GM21717 (cell line): Measurements from ENCODE around the gene CDK5RAP1.
"Not testable (repeated sequence)": the region's sequence is repeated elsewhere in the genome, so short reads cannot be mapped to it uniquely, and the experiment has no call there.

Experiments
- ATAC-seq: cut with Tn5 transposase; IDR thresholded peaks from one replicate; pipeline ENCODE4 v1.9.1; 2021; ENCODE audit warnings: mild to moderate bottlenecking, moderate library complexity; ENCODE audit not compliant: unreplicated experiment

Gene CDK5RAP1

DNA sequence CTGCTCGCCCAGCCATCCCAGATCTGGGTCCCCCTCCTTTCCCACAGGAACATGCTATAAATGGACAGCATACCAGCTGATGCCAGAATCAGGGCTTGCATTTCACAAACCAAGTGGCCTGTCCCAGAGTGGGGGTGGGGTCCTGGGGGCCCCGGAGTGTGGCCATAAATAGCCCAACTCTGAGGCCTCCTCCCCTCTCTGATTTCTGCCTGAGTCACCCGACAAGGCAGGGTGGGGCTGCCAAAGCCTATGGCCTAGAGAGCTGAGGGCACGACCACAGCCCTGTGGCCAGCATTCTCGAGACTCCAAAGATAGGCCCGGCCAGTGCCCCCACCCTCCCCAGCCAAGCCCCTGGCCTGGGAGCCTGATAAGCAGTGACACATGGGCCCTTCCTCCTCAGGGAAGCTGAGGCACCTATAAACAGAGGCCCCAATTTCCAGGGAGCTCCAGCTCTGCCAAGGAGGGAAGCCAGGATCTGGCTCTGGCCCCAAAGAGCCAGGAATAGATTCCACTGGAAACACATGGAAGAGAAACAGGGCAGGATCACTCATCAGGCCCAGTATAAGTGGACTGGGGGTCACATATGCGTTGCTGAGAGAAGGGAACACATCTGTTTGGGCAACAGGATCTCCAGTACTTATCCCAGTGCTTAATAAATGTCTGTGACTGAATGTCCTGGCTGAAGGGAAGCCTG, 22.0 kb upstream of the CDK5RAP1 start:
- ATAC-seq: no peak

DNA sequence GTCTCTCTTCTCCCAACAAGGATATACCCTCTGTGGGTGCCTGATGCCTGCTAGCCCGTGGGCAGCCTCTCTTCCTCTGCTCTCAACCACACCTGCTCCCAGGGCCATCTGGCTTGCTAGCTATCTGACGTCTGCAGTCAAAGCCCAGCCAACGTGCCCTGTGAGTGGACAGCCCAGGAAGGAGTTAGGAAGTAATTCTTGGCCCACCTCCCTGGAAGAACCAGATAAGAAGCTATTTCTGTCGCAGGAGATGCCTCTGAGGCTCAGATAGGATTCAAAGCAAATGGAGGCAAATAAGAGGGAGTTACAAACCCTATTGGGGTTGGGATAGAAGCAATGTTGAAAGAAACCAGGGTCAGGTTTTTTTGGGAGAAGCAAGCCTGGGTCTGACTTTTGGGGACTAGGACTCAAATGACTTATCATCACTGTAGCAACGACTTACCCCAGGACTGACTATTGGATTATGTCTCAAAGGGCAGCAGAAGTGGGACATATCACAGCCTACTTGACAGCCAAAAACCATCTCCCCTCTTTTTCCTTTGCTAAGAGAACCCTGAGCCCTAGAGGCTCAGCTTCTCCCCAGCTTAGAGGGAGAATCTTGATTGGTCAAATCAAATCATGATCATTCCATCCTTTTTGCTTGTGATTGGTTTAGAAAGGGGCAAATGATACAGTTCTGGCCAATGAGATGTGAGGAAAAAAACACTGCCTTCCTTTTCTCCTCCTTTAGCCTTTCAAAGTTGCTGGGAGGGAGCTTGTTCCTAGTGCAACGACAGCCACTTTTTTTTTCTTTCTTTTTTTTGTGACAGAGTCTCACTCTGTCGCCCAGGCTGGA, 18.0 kb upstream of the CDK5RAP1 start:
- ATAC-seq: no peak

DNA sequence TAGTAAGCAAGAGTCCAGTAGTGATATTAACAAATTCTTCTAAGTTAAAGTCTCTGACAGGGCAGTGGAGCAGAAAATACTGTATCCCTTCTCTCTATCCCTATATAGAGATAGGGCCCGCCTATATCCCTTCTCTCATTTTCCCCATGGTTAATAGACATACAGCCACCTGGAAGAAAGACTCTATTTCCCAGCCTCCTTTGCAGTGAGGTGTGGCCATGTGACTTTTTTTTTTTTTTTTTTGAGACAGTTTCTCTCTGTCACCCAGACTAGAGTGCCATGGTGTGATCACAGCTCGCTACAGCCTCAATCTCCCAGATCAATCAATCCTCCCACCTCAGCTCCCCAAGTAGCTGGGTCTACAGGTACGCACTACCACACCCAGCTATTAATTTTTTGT, 16.7 kb upstream of the CDK5RAP1 start:
- no peak for ATAC-seq

DNA sequence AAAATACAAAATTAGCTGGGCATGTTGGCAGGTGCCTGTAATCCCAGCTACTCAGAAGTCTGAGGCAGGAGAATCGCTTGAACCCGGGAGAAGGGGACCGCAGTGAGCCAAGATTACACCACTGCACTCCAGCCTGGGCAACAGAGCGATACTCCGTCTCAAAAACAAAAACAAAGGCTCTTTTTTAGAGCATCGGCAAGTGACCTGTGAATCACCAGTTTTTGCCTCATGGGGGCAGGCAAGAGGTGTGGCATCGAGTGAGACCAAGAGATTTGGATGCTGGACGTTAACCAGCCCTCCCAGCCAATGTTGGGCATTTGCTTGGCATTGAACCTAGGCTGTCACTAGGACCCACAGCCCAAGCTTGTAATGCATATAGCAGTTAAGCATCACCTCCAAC, 14.6 kb upstream of the CDK5RAP1 start:
- ATAC-seq: no peak

DNA sequence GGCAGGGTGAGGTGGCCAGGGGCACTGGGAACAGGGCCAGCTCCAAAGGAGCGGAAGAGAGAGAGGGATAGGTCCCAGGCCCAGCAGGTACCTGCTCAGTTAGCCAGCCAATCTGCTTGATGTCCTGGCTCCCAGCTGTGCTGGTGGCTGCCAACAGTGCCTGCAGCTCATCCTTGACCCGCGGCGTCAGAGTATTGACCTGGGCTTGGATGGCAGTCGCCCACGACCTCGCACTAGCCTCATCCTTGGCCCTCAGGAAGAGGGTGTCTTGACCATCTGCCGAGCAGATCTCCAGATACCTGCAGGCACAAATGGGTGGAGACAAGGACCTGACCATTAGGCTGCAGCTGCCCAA, 11.1 kb upstream of the CDK5RAP1 start:
- no peak for ATAC-seq

DNA sequence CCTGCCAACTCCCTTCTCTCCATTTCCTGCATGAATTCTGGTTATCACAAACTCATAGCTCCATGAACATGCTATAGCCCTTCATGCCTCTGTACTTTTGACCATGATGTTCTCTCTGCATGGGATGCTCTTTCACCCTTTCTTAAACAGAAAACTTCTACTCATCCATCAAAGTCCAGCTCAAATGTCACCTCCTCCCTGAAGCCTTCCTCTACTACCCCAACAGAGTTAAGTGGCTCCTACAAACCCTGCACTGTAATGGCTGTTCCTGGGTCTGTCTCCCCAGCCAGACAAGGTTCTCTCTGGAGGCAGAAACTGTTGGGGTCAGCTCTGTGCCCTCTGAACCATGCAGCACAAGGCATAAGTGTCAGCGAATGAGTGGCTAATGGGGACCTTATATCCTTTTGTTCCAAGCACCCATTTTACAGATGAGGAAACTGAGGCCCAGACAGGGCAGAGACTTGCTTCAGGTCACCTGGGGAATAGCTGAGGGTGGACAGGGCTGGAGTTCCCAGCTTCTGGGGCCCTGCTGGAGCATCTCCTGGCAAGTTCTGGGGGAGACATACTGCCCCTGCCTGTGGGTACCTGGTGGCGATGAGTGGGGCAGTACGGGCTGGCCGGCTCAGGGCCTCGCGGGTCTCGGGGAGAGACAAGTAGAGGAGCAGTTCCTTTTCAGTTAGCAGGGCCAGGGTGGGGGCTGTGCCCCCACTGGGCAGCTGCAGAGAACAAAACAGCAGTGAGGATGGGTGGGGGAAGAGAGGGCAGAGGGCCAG, 10.6 kb upstream of the CDK5RAP1 start:
- ATAC-seq: no peak

DNA sequence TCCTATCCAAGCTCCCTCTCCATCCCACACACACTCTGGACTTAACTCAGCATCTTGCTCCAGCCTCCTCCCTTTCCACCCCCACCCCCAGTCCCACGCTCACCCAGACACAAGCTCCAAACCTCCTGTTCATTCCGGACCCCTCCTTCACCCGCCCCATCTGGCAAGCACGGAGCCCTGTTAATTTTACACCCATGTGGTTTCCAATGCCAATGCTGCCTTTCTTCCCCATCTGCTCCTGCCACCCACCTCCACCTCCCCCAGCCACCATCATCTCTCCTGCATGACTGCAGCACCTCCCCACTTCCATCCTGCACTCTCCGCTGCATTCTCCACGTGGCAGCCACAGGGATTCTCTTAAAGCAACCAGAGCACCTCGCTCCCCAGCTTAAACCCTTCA, 9.9 kb upstream of the CDK5RAP1 start:
- ATAC-seq: no peak

DNA sequence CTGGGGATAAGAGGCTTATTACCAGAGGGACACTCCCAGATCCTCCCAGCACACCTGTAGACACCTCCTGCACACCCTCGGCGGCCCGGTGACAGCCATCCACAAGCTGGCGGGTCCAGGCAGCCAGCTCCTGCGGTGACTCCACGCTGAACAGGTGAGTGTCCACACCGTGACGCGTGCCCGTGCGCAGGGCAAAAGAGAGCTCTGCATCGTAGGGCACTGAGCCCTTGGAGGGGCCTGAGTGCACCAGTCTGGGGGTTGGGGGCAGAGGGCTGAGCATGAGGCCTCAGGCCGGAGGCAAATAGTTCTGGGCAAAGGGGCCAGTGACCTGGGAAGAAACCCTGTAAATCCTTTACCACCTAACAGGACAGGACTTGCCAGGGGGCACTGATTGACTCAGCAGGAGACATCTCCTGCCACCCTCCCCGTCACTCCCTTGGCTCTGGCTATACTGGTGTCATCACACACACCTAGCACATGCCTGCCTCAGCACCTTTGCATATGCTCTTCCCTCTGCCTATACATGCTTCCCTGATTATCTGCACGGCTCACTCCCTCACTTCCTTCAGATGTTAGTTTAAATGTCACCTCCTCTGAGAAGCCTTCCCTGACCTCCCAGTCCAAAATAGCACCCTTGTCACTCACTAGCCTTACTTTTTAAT, 8.9 kb upstream of the CDK5RAP1 start:
- ATAC-seq: no peak

DNA sequence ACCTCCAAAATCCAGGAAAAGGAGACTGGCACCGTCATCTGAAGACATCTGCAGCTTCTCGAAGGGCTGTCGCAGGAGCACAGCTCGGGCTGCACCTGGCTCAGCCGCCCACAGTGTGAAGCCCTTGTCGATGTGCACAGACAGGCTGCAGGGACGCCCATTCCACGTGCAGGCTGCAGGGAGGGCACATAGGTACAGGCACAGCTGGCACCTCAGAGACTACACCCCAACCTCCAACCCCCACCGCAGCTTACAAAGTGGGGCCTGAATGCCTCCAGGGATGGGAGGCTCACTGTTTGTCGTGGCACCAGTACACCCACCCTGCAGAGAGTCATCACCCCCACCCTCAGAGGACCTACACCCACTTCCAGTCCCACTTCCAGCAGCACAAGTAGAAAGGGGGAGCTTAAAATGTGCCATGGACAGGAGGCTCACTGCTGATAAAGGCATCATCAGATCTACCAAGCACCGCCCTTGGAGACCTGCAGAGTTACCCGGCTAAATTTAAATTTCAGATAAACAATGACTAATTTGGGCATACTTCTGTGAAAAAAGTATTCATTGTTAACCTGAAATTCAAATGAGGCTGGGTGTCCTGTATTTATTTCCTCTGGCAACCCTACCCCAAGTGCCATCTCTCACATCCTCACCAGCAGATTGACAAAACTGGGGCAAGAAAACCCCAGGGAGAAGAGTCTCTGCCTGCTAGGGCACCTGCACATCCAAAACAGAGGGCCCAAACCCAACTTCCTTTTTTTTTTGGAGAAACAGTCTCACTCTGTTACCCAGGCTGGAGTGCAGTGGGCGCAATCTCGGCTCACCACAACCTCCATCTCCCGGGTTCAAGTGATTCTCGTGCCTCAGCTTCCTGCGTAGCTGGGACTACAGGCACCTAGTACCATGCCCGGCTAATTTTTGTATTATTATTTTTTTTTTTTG, 7.7 kb upstream of the CDK5RAP1 start:
- no peak for ATAC-seq

DNA sequence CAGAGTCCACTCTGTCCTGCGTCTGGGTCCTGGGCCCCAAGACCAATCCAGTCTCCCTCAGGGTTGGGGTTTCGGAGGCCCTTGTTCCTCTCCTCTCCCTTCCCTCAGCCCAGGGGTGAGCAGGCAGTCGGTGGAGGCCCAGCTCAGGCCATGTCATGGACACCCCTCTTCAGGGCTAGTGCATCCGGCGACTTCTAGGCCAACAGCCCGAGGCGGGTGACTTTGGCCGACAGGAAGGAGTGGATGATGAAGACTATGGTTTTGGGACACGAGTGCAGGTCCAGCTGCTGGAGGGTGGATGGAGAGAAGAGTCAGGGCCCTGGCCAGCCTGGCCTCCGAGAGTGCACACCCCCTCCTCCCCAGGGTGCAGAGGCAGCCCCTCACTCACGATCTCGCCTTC, 7.0 kb upstream of the CDK5RAP1 start:
- no peak for ATAC-seq

DNA sequence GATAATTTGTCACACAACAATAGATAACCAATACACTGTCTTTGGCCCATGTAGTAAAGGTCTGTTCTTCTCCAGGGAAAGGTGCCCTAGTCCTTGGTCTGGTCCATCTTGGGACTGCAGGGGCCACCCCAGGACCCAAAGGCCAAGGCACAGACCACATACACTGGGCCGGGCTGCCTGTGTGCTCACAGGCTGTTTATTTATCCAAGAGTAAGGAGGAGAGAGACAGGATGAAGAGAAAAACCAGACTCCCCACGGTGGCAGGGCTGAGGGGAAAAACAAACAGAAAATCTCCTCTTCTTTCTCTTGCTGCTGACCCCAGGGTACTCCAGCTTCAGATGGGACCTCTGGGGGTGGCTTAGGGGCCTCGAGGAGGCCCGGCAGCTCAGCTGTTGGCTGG, 6.5 kb upstream of the CDK5RAP1 start:
- no peak for ATAC-seq

DNA sequence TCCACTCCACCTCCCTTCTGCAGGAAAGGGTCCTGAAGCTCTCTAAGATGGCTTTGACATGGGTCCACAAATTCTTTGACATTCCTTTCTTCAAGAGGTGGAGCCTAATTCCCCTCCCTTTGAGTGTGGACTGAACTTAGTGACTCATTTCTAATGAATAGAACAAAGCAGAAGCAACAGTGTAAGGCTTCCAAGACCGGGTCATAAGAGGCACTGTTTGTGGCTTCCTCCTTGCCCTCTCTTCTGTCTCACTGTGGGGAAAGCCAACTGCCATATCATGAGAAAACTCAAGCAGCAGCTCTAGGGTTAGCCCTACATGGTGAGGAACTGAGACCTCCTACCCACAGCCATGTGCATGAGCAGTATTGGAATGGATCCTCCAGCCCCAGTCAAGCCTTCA, 5.9 kb upstream of the CDK5RAP1 start:
- no peak for ATAC-seq

DNA sequence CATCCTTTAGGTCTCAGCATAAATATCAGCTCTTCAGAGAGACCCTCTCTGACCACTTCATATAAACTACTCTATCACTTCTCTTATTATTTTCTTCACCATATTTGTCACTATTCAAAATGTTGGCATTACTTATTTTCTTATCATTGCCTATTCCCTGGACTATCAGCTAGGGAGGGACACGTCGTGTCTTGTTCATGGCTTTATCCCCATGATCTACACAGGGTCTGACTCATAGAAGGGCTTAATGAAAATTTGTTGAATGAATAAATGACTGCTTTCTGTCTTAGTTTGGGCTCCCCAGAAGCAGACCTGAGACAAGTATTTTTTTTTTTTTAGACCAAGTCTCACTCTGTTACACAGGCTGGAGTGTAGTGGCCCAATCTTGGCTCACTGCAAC, 3.0 kb upstream of the CDK5RAP1 start:
- ATAC-seq: no peak

DNA sequence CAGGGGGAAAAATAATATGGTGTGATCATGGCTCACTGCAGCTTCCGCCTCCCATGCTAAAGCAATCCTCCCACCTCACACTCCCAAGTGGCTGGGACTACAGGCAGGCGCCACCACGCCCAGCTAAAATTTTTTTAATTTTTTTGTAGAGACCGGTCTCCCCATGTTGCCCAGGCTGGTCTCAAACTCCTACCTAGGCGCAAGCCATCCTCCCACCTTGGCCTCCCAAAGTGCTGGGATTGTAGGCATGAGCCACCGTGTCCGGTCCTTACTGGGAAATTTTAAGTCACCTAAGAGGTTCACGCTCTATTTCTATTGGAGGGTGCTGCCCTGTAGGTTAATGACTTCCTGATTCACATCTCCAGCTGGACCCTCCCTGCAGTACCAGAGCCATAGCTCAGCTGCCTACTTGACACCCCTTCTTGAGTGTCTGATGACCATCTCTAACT, 626 bp upstream of the CDK5RAP1 start:
- no peak for ATAC-seq

DNA sequence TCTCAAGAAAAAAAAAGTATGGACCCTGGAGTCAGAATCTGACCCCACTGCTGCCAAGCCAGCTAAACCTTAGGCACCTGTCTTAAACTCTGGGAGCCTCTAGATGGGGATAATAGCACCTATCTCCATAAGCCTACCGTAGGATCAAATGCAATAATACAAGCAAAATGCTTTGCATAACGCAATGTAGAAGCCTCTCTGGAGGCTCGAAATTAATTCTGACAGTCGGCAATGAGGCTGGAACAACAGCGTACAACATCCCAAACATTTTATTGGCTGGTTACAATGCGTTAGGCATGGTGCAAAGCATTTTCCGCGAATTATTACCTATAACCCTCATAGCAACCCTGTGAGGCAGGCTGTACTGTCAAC, 521 bp downstream of the CDK5RAP1 start:
- ATAC-seq: no peak

DNA sequence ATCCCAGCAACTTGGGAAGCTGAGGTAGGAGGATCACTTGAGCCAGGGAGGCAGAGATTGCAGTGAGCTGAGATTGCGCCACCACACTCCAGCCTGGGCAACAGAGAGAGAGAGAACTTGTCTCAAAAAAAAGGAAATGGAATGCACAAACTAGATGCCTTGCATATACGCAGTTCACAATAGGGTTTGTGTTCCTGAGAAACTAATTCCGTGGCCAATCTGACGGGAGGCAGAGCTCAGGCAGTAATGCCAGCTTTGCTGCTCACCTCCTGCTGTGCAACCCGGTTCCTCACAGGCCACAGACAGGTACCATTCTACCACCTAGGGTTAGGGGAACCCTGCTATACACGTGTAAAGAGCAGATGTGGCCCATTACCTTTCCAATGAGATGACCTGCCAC, 1.4 kb downstream of the CDK5RAP1 start:
- no peak for ATAC-seq

DNA sequence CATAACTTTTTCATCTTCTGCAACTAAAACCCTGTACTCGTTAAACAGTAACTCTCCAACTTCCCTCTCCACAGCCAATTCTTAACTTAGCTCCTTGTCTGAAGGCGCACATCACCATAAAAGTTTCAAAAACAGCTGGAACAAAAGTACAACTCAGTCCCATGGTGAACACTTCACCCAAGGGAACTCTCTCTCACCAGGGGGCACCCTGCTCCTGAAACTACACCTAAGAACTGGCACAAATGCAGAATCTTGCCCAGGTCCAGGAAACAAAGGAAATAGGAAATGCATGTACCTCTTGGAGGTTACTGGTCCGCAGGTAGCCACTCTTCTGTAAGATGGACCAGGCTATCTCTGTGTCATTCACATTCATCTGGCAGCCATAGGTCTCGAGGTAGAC, 6.6 kb downstream of the CDK5RAP1 start:
- no peak for ATAC-seq

DNA sequence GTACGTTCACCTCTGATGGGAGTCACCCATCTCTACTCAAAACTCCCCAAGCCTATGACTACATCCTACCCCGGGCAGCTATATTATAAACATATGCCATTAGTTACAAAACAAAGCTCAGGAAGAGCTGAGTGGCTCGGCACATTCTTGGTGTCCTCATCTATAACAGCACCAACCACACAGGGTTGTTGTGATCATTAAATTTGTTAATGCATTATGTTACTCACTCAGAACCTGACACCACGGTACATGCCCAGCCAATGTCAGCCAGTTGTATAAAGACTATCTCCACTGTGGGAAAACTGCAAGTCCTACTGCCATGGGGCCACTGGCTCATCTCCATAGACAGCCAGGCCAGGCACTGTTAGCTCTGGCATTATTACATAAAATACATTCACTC, 7.7 kb downstream of the CDK5RAP1 start:
- ATAC-seq: no peak

DNA sequence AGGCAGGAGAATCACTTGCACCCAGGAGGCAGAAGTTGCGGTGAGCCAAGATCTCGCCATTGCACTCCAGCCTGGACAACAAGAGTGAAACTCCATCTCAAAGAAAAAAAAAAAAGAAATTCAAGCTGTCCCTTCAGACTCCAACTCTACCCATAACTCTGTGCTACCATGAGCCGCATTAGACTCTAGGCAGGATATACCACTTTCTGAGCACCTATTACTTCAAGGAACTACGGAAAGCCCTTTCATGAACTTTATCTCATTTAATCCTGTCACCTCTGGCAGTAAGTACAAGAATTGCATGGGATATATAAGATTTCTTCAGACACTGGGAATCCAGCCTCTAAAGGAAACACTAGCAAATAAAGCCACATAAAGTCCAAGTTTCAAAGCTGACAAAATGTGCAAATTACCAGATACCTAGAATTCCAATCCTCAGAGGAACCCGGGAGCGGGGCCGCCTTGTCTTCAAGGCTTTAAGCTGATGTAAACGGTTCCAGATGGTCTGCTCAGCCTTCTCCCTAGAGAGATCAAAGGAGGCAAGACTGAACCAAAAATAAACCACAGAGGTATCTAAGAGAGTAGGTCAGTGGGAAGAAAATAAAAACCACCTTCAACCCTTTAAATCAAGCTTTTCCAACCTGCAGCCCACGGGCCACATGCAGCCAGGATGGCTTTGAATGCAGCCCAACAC, 9.4 kb downstream of the CDK5RAP1 start:
- no peak for ATAC-seq

DNA sequence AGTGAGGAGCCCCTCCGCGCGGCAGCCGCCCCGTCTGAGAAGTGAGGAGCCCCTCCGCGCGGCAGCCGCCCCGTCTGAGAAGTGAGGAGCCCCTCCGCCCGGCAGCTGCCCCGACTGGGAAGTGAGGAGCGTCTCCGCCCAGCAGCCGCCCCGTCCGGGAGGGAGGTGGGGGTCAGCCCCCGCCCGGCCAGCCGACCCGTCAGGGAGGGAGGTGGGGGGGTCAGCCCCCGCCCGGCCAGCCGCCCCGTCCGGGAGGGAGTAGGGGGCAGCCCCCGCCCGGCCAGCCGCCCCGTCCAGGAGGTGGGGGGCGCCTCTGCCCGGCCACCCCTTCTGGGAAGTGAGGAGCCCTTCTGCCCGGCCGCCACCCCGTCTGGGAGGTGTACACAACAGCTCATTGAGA, 12.0 kb downstream of the CDK5RAP1 start:
- not testable (repeated sequence) for ATAC-seq
